ENCODE data around the gene PRDM16.

- no peak for TF ChIP-seq CTCF (conservative IDR thresholded peaks at IDR 0.05 in 1 of 2, IDR thresholded peaks at IDR 0.05 in 1 of 2; ENCODE audit: extremely low read depth in 1 of 2, insufficient read depth in 1 of 2, low read depth in 1 of 2, low read length in 2 of 2)
- no peak for TF ChIP-seq EZH2 (IDR thresholded peaks at IDR 0.05; ENCODE audit: borderline replicate concordance, low read length)
Measured at GRCh38 chr1:3194760-3195479, 125.9 kb downstream of the PRDM16 start.
